GM04503 (cell line): Measurements from ENCODE around the gene FBXL2.
"Not testable (repeated sequence)": the region's sequence is repeated elsewhere in the genome, so short reads cannot be mapped to it uniquely, and the experiment has no call there.

ENCODE experiments used
- DNase-seq: peaks from one replicate; pipeline ENCODE4 v3.0.0-alpha.2; 2012; ENCODE audit warnings: low read depth

FBXL2 gene

DNA sequence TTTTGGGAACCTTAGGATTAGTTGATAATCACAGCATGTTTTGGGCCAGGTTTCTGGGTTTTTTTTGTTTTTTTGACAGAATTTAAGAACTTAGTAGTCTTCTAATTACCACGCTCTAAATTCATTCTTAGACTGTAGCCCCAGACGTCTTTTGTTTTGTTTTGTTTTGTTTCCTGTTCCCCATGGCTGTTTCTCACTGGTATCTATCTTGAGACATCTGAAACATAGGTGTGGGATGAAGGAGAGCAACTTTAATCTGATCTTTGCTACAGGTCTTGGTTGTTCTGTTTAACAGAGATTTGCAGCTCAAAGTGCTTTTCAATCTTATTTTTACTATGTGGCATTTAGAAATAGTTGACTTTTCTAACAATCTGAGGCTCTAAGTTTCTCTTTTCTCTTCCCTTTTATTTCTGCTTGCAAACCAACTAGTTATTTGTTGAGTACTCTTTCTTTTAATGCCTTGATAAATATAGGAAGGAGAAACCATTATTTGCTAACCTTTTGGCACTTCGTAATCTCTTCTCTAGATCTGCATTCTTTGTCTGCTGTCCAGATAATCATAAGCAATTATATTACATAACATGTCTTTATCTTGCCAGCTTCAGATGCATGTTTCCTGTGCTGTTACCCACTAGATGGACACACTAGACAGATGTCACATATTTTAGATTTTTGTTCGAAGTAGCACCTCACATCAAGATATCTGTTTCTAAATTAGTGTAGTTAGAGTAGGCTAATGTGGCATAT is 40.9 kb downstream of the FBXL2 start:
- no peak for DNase-seq

DNA sequence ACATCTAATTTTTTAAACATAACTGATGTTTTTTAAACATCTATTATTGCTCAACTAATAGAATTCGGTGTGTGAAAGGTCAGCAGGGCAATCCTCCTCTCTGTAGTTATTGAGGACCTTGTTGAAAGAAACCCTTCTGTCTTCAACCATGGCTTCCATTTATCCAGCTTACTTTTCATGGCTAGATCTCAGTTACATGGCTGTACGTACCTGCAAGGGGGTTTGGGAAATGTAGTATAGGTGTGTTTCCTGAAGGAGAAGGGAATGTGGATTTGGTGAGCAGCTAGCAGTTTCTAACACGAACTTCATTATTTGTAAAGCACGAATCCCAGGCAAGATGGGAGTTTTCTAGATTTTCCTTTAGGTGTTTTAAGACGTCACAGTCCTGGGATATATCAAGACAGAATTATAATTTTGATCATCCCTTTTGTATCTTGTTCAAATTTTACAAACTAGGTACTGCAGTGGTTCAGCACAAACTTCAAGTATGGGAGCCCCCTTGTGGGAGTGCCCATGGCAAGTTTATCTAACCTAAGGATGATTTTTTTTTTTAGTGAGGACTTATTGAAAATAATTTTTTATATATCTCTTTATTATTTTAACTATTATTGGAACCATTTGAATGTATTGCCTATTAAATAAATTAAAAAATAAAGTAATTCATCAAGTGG is 41.6 kb downstream of the FBXL2 start:
- no peak for DNase-seq

DNA sequence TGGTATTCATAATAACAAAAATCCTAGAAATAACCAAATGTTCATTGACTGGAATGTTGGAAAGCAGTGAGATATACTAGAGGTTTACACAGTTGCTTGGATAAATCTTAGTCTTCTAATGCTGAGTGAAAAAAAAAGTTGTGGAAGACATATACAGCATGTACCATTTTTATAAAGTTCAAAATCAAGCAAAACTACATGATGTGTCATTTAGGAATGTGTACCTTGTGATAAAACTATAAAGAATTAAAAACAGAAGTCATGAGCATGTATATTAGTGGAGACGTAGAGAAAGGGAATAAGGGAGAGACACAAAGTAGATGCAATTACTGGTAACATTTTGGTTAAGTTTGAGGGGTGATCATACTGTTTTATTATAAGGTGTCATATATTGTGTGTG is 45.2 kb downstream of the FBXL2 start:
- DNase-seq: no peak

DNA sequence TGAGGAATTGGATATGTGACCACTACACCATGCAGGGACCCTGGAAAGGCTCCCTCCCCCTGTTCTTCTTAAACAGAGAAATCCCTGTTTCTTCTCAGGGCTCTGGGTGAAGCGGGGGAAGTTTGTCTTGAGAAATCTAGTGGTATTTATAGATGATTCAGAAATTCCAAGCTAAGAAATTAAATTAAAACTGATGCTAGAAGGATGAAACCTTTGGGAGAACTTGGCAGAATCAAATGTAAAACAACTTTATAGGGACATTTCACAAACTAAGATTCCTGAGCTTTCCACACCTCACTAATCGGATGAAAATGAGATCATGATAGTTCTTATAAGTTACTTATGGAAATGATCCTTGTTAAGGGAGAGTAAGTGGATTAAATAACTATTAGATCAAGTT is 54.2 kb downstream of the FBXL2 start:
- peak; percentile 30 for DNase-seq

DNA sequence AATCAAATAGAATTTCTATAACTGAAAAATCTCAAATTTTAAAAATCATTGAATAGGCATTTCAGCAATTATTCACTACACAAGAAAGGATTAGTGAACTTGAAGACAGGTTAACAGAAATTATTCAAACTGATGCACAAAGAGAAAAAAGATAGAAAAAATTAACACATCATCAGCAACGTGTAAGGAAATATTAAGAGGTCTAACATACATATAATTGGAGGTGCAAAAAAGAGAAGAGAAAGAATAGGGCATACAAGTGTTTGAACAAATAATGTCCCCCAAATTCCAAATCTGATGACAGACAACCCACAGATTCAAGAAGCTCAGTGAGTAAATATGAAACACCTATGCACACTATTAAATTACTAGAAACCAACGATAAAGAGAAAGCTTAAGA is 57.1 kb downstream of the FBXL2 start:
- DNase-seq: no peak

DNA sequence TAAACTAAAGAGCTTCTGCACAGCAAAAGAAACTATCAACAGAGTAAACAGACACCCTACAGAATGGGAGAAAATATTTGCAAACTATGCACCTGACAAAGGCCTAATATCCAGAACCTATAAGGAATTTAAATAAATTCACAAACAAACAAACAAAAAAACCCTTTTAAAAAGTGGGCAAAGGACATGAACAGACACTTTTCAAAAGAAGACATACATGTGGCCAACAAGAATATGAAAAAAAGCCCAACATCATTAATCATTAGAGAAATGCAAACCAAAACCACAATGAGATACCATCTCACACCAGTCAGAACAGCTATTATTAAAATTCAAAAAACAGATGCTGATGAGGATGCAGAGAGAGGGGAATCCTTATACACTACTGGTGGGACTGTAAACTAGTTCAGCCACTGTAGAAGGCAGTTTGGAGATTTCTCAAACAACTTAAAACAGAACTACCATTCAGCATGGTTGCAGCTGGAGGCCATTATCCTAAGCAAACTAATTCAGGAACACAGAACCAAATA is 61.8 kb downstream of the FBXL2 start:
- DNase-seq: not testable (repeated sequence)

DNA sequence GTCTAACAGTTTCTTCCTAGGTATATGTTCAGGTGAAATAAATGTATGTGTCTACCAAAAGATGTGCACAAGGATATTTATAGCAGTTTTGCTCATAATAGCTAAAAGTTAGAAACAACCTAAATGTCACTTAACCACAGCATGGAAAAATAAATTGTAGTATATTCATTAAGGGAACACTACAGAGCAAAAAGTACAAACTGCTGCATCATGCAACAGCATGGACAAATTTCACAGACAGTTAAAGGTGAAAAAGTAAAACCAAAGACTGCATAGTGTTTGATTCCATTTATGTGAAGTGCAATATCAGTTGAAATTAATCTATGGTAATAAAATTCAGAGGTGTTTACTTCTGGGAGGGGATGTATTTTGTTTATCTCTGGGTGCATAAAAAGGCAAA is 62.5 kb downstream of the FBXL2 start:
- no peak for DNase-seq

DNA sequence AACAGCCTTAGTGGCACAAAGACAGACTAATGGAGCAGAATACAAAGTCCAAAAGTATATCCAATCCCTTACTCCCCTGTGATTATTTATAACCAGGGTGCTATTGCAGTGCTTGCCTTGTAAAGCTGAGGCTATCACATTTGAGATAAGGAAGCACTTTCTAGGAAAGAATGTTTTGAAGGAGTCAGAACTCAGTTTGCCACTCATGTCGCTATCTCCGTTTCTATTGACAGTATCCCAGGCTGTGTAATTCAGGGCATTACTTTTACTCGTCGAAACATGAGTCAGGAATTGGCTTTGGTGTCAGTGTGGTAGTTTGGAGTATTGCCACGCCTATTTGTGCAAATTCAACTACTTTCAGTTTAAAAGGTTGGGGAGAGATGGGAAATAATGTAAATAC is 78.4 kb downstream of the FBXL2 start:
- DNase-seq: no peak

DNA sequence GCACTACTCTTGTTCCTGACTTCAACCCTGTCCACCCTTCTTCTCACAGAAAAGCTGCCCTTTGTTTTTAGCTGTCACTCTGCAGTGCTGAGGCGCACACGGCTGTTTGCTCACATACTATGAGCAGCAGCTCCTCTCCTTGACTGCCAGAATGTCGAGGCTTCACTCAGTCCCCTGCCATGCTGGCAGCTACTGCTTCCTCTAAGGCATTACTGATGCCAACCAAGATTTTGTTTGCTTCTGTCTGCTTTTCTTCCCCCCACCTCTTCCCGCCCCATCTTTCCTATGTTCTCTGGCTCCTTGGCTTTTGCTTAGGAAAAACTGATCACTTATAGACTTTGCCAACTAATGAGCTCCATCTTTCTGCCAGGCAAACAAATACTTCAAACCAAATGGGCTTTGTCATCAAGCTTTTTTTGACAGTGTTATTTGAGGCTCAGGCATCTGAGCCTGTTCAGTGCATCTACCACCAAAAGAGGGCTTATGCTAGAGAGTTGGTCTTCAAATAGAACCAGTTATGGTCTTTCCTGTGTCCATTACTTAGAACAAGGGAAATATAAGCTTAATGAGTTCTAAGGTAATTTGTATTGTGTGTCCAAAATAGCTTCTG is 81.0 kb downstream of the FBXL2 start:
- DNase-seq: no peak

DNA sequence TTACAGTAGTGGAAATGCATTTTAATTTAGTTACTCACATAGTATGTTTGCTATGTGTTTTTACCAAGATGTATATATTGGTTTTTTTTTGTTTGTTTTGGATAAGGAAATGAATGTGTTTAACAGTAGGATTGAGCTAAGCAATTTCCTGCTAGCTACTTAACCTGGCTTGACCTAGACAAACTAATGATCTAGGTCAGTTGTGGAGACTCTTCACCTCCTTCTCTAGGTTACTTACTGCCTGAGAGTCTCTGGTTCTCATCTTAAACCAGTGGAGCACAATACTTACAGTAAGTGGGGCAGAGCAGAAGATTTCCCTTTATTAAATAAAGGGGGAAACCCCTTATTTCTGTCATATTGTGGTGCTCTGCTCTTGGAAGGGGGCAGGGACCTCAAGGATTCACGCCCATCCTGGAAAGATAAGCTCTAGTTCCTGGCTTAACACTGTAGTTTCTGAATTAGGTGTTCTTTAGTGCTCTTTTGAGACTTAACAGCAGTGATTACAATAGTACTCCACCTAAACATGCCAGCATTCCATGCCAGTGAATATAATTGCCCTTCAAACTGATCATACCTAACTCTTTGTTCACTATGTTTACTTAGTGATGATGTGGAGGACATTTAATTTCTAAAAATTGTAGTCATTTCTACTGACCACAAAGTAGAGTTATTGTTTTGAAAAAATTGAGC is 83.0 kb downstream of the FBXL2 start:
- DNase-seq: peak; percentile 68

DNA sequence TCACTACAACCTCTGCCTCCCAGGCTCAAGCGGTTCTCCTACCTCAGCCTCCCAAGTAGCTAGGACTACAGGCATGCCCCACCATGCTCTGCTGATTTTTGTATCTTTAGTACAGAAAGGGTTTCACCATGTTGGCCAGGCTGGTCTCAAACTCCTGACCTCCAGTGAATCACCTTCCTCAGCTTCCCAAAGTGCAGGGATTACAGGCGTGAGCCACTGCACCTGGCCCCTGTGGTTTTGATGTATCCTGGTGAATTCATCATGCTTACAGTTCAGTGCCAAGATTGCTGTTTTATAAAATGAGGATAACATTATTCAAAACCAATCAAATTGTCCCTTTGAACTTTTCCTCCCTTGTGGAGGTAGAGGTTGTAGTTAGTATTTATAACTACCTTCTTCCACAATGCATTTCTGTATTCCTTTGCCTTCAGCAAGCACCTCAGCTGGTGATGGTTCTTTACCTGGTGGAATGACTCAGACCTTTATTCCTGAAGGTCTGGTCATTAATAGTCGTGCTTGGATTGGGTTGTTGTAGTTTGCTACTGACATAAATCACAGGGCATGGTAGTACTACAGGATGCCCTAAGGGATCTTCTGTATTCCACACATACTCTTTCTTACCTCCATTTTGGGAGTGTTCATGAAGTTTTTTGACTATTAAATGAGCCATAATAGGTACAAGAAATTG is 86.0 kb downstream of the FBXL2 start:
- no peak for DNase-seq

DNA sequence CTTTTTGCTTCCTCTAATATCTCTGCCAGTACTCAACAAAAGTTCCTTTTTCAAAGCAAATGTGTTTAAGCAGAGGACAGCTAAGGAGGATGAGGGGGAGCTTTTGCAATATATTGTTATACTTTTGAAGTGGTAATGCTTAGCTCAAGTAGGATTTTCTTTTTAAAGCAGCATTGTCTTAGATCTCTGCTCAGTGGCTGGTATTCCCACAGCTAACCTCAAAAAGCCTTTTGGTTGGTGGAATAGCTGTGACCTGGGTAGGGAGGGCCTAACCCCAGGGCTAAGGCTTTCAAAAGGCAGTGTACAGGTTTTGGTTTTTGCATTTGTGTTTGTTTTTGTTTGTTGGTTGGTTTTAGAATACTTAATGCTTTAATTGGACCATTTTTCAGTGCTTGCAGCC is 86.8 kb downstream of the FBXL2 start:
- DNase-seq: no peak

DNA sequence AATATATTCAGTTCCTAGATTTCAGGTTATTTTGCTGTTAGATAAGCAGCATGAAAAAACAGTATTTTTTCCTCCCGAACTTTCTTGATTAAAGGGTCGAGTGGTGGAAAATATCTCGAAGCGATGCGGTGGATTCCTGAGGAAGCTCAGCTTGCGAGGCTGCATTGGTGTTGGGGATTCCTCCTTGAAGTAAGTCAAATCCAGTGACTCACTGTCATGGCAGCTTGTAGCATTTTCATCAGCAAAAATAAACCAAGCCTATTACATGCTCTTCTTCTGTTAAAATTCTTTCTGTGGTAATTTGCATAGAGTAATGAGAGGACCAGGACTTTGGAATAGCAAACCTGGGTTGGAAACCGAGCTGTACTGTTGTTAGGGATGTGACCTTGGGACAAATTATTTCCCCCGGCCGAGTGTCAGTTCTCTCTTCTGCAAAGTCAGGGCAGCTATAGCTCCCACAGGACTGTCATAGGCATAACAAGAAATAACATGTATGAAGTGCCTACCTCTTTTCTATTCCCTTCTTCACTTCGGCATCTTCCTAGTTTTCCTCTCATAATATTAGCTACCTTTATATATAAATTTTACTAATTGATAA is 87.4 kb downstream of the FBXL2 start:
- DNase-seq: no peak

DNA sequence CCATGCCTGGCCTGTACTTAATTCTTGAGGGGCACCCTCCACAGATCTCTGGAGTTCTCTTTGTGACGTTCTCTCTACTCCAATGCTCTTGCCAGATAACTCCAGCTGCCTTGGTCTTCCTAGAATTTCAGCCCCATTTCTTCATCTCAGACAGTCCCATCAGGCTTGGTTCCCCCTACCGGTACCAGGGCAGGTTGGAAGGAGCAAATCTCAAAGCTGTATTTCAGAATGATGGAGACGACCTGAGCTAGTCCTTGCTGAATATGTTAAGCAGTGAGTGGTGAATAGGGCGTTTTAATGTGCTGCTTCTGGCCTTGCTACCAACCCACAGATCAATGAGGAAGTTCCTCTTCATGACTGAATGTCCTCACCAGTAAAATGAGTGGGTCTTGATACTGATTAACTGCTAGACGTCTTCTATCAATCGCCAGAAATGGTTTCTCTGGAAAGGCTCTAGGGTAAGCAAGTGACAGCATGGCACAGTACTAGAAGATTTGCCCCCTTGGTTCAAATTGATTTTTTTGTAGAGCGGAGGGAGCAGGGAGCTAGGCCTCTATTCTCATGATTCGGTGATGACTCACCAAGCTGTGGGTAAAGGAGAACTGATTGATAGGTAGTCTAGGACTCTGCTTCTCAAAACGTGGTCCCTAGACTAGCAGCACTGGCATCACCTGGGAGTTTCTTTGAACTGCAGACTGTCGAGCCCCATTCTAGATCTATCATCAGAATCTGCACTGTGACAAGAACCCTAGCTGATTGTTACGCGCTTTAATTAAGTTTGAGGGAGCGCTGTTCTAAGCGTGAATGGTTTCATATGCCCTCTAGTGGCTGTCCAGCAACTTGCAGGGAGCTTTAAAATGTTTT is 95.2 kb downstream of the FBXL2 start:
- no peak for DNase-seq

DNA sequence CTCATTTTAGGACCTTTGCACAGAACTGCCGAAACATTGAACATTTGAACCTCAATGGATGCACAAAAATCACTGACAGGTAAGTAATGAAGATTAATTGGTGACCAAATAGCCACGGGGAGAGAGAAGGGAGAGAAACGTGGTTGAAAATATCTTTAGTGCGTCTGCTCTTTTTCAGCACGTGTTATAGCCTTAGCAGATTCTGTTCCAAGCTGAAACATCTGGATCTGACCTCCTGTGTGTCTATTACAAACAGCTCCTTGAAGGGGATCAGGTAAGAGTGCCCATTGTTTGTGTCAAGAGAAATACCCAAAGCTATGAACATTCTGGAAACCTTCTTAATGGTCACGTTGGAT is 95.8 kb downstream of the FBXL2 start:
- DNase-seq: no peak

DNA sequence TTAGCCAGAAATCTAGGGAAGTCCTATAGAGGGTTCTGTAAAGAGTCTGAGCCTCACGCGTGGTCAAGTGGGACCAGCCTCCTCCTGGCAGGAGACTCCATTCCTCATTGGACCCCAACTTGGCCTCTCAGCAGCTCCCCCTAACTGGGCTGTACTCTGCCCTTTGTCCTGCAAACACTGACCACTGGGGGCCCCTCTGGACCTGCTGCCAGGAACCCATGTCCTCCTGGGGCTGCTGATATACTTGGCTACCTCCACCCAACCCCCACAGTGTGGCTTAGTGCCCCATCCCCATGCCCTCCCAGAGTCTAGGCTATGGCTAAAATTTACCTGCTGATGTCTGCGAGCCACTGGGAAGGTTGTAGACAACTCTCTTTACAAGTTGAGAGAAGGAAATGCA is 100.2 kb downstream of the FBXL2 start:
- DNase-seq: no peak

DNA sequence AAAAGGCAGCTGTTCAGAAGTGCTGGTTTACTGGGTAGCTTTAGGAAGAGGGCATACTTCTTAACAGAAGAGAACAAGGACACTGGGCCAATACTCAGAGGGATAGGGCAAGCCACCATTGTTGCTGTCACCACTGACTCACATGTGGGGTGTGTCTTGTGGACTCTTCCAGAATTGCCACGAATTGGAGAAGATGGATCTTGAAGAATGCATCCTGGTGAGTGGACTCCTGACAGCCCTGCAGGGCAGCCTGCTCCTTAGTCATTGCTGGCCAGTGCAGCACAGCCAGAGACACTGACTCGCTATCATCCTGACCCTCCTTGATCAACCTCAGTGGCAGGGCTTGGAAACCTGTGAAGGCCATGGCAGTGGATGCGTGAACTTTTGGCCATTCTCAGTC is 100.7 kb downstream of the FBXL2 start:
- DNase-seq: peak; percentile 62

DNA sequence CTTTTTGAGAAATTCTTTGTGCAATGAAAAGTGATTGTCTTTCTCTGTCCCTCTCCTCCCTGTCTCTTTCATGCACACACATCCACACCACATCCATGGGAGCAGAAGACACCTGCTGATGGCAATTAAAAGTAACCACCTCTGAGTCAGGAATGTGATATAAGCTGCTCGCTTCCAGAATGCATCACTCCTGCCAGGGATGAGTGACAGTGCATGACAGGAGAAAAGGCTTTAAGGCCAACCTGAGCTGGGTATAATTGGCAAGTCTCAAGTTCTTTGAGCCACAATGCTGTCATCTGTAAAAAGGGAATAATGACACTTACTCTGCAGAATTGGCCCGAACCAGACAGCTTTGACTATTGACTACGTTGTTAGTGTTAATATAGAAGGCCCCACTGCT is 103.4 kb downstream of the FBXL2 start:
- no peak for DNase-seq

DNA sequence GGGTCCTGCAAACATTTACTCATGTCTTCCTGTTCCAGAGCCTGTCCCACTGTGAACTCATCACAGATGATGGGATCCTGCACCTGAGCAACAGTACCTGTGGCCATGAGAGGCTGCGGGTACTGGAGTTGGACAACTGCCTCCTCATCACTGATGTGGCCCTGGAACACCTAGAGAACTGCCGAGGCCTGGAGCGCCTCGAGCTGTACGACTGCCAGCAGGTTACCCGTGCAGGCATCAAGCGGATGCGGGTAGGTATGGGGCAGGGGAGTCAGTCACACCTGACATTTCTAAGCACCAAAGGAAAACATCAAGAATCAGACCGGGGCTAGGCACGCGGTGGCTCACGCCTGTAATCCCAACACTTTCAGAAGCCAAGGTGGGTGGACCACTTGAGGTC is 106.7 kb downstream of the FBXL2 start:
- no peak for DNase-seq

DNA sequence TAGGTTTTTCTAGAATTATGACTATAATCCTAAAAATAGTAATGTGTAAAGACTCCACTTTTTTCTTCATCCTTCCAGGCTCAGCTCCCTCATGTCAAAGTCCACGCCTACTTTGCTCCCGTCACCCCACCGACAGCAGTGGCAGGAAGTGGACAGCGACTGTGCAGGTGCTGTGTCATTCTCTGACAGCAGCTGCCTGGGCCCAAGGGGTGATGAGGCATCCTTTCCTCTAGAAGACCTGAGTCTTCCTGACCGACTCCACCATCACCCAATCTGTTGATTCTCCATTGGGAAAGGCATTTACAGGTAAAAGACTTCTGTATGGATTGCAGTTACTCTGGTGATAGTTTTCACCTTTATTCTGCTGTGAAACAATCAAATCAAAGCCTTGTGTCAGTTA is 108.2 kb downstream of the FBXL2 start:
- no peak for DNase-seq

DNA sequence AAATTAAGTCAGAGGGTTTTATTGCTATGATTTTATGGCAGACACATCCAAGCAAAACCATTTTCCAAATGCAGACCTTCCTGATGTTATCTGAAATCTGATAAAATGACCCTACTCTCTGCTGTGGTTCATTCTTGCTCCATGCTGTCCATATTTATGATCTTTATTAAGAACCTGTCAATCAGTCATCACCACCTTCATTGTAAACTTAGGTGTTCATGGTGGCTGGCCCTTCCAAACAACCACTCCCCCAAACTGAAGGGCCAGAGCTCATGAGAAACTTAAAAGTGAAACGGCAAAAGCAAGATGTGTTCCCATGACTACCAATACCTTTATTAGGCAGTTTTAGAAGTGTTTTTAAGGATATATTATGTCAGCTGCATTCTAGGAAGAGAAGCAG is 109.4 kb downstream of the FBXL2 start:
- no peak for DNase-seq
